ENCODE measurements around the gene BCHE.

Gene BCHE

GRCh38 chr3:165846056-165846455 is 8.8 kb upstream of the BCHE start:
- H3K4me3 ChIP-seq (ENCODE audit: low read depth, low read length), result no peak overlapping the region
- no peak for TF ChIP-seq CTCF (IDR thresholded peaks at IDR 0.05; ENCODE audit: insufficient read depth, low read depth, low read length, missing control alignments)
- DNase-seq (ENCODE audit: low read depth), result no peak

GRCh38 chr3:165839296-165840076 is 2.3 kb upstream of the BCHE start:
- no peak overlapping the region for H3K4me3 ChIP-seq (ENCODE audit: low read depth, low read length)
- no peak for TF ChIP-seq CTCF (IDR thresholded peaks at IDR 0.05; ENCODE audit: insufficient read depth, low read depth, low read length, missing control alignments)
- DNase-seq (ENCODE audit: low read depth), result no peak

- TF ChIP-seq CTCF (IDR thresholded peaks at IDR 0.05; ENCODE audit: insufficient read depth, low read depth, low read length, missing control alignments), result no peak
- DNase-seq (ENCODE audit: low read depth), result no peak
Measured at GRCh38 chr3:165837801-165838200, 578 bp upstream of the BCHE start.

GRCh38 chr3:165835431-165835830 is 1.8 kb downstream of the BCHE start:
- H3K4me3 ChIP-seq (ENCODE audit: low read depth, low read length), result no peak overlapping the region
- no peak for TF ChIP-seq CTCF (IDR thresholded peaks at IDR 0.05; ENCODE audit: insufficient read depth, low read depth, low read length, missing control alignments)
- no peak for DNase-seq (ENCODE audit: low read depth)

More at GRCh38 chr3:165837801-165838200, 578 bp upstream of the BCHE start:
- H3K4me3 ChIP-seq (ENCODE audit: low read depth, low read length), result no peak overlapping the region

GRCh38 chr3:165830746-165831145 is 6.5 kb downstream of the BCHE start:
- DNase-seq (ENCODE audit: low read depth), result no peak
- TF ChIP-seq CTCF (IDR thresholded peaks at IDR 0.05; ENCODE audit: insufficient read depth, low read depth, low read length, missing control alignments), result no peak
- no peak overlapping the region for H3K4me3 ChIP-seq (ENCODE audit: low read depth, low read length)

GRCh38 chr3:165827883-165828282 is 9.3 kb downstream of the BCHE start:
- no peak for DNase-seq (ENCODE audit: low read depth)
- TF ChIP-seq CTCF (IDR thresholded peaks at IDR 0.05; ENCODE audit: insufficient read depth, low read depth, low read length, missing control alignments), result no peak
- H3K4me3 ChIP-seq (ENCODE audit: low read depth, low read length), result no peak overlapping the region

- TF ChIP-seq CTCF (IDR thresholded peaks at IDR 0.05; ENCODE audit: insufficient read depth, low read depth, low read length, missing control alignments), result no peak
- DNase-seq (ENCODE audit: low read depth), result no peak
- no peak overlapping the region for H3K4me3 ChIP-seq (ENCODE audit: low read depth, low read length)
Measured at GRCh38 chr3:165827233-165827632, 10.0 kb downstream of the BCHE start.
